Loucy (cell line): ENCODE results near the gene DNAH8.

ENCODE experiments used
- H2AFZ ChIP-seq: fragments of 200-600 bp; sonication (generic); 2 replicates; pipeline ENCODE4 v1.6.0; 2016; ENCODE audit warnings: antibody characterized with exemption, mild to moderate bottlenecking, low read length, moderate library complexity
- H3F3A ChIP-seq: fragments of 200-600 bp; 2 replicates; pipeline ENCODE4 v1.6.0; 2016; ENCODE audit warnings: antibody characterized with exemption, low read depth, mild to moderate bottlenecking
- H3K27me3 ChIP-seq: fragments of 200-600 bp; sonication (generic); 2 replicates; pipeline ENCODE4 v1.6.1; 2014; ENCODE audit warnings: low read length, mild to moderate bottlenecking; ENCODE audit not compliant: insufficient read depth, poor library complexity, severe bottlenecking
- H3K36me3 ChIP-seq: fragments of 200-600 bp; sonication (generic); 2 replicates; pipeline ENCODE4 v1.6.1; 2016; ENCODE audit warnings: low read length; ENCODE audit not compliant: insufficient read depth
- H3K4me1 ChIP-seq: fragments of 200-600 bp; sonication (generic); 2 replicates; pipeline ENCODE4 v1.5.1; 2014; ENCODE audit warnings: low read length, mild to moderate bottlenecking; ENCODE audit not compliant: insufficient read depth, poor library complexity, severe bottlenecking
- H3K4me2 ChIP-seq: fragments of 200-600 bp; sonication (generic); 2 replicates; pipeline ENCODE4 v1.6.0; 2014; ENCODE audit warnings: antibody characterized with exemption, low read length, low read depth, mild to moderate bottlenecking; ENCODE audit not compliant: poor library complexity, severe bottlenecking
- H3K4me3 ChIP-seq: fragments of 200-600 bp; sonication (generic); 2 replicates; pipeline ENCODE4 v1.5.1; 2014; ENCODE audit warnings: low read length, mild to moderate bottlenecking, mixed read lengths; ENCODE audit not compliant: poor library complexity, severe bottlenecking
- H3K79me2 ChIP-seq: fragments of 200-600 bp; sonication (generic); 2 replicates; pipeline ENCODE4 v1.6.1; 2014; ENCODE audit warnings: low read length; ENCODE audit not compliant: insufficient read depth
- H3K9ac ChIP-seq: fragments of 200-600 bp; sonication (generic); 2 replicates; pipeline ENCODE4 v1.6.0; 2014; ENCODE audit warnings: mild to moderate bottlenecking, low read depth, low read length, moderate library complexity; ENCODE audit not compliant: poor library complexity, severe bottlenecking
- H3K9me2 ChIP-seq: fragments of 200-600 bp; sonication (generic); replicated peaks from 2 replicates; pipeline ENCODE4 v1.6.1; 2016; ENCODE audit warnings: low read depth, low read length, mixed read lengths
- H3K9me3 ChIP-seq: fragments of 200-600 bp; sonication (generic); 2 replicates; pipeline ENCODE4 v1.6.1; 2014; ENCODE audit warnings: mild to moderate bottlenecking, antibody characterized with exemption, low read length, low read depth; ENCODE audit not compliant: insufficient read depth
- H4K20me1 ChIP-seq: fragments of 200-600 bp; sonication (generic); 2 replicates; pipeline ENCODE4 v1.6.0; 2014; ENCODE audit warnings: antibody characterized with exemption, low read length, mild to moderate bottlenecking; ENCODE audit not compliant: insufficient read depth, poor library complexity, severe bottlenecking
- EZH2phosphoT487 ChIP-seq: fragments of 200-600 bp; IDR thresholded peaks from 2 replicates; pipeline ENCODE4 v1.6.1; 2018; ENCODE audit warnings: antibody characterized with exemption, mild to moderate bottlenecking, moderate library complexity, borderline replicate concordance
- TF ChIP-seq, protein P1 (sequence below): fragments of 200-600 bp; sonication (generic); conservative IDR thresholded peaks from 2 replicates; pipeline ENCODE4 v1.5.1; 2014; ENCODE audit warnings: mild to moderate bottlenecking, antibody characterized with exemption, low read length

DNAH8 gene

DNA sequence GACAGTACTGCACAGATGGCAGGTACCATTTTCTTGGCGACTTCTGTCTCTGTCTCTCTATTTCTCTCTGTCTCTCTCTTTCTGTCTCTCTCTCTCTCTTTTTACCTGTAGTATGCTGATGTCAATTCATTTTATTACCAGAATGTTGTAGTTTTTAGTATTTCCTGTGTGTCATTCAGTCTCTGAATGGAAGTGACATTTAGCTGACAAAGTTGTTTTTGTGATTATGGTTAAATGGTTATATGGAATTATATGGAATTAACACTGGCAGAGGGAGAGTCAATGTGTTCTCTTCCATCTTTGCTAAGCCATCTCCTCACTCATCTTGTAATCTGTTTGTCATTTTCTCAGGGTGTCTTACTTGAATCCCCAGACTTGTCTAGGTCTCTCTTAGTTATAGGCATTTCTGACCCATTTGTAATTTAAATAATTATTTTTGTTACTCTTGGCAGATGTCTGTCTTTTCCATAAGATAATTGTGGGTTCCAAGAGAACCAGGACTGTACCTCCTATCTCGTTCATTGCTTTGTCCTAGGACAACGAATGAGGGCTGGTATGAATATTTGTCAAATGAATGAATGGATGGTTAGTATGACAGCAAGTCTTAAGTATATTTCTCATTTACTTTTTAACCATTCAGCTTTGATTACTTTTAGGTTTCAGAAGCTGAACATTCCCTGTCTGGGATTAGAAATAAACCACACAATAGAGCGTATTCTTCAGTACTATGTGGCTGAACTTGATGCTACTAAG is 64.4 kb downstream of the DNAH8 start:
- H2AFZ ChIP-seq: no peak overlapping the region
- no peak for TF ChIP-seq EZH2phosphoT487
- TF ChIP-seq, protein P1, sequence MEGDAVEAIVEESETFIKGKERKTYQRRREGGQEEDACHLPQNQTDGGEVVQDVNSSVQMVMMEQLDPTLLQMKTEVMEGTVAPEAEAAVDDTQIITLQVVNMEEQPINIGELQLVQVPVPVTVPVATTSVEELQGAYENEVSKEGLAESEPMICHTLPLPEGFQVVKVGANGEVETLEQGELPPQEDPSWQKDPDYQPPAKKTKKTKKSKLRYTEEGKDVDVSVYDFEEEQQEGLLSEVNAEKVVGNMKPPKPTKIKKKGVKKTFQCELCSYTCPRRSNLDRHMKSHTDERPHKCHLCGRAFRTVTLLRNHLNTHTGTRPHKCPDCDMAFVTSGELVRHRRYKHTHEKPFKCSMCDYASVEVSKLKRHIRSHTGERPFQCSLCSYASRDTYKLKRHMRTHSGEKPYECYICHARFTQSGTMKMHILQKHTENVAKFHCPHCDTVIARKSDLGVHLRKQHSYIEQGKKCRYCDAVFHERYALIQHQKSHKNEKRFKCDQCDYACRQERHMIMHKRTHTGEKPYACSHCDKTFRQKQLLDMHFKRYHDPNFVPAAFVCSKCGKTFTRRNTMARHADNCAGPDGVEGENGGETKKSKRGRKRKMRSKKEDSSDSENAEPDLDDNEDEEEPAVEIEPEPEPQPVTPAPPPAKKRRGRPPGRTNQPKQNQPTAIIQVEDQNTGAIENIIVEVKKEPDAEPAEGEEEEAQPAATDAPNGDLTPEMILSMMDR: no peak
- H3K4me3 ChIP-seq: no peak overlapping the region
- no peak overlapping the region for H3K9ac ChIP-seq
- no peak overlapping the region for H3K4me2 ChIP-seq
- no peaks in the 10 kb centered on the region for H3K27me3 ChIP-seq
- H3K9me3 ChIP-seq: no peaks in the 10 kb centered on the region
- no peaks in the 10 kb centered on the region for H3K79me2 ChIP-seq
- no peaks in the 10 kb centered on the region for H4K20me1 ChIP-seq
- H3K4me1 ChIP-seq: peaks cover 3% of the 10 kb centered on the region
- H3F3A ChIP-seq: no peaks in the 10 kb centered on the region
- H3K9me2 ChIP-seq: no peaks in the 10 kb centered on the region
- H3K36me3 ChIP-seq: no peaks in the 10 kb centered on the region

GRCh38 chr6:38782616-38783015 is 67.5 kb downstream of the DNAH8 start:
- Histone ChIP-seq H3K9me3 (no peaks in the 10 kb centered on the region), H3K36me3 (no peaks in the 10 kb centered on the region), H3K4me3 (no peak overlapping the region), H3K4me1 (no peaks in the 10 kb centered on the region), H4K20me1 (no peaks in the 10 kb centered on the region), H3F3A (no peaks in the 10 kb centered on the region), H3K4me2 (no peak overlapping the region), H2AFZ (no peak overlapping the region), H3K9me2 (no peaks in the 10 kb centered on the region), H3K79me2 (no peaks in the 10 kb centered on the region), H3K27me3 (no peaks in the 10 kb centered on the region), H3K9ac (no peak overlapping the region)
- TF ChIP-seq, protein P1: no peak
- TF ChIP-seq EZH2phosphoT487: no peak

GRCh38 chr6:38783443-38784228 is 68.5 kb downstream of the DNAH8 start:
- no peaks in the 10 kb centered on the region for H4K20me1 ChIP-seq
- H3K36me3 ChIP-seq: no peaks in the 10 kb centered on the region
- H3F3A ChIP-seq: no peaks in the 10 kb centered on the region
- TF ChIP-seq, protein P1: no peak
- no peak for TF ChIP-seq EZH2phosphoT487
- H2AFZ ChIP-seq: 0 out of 2 replicates have a peak overlapping the region, but pooled peaks have one; percentile 50
- H3K4me2 ChIP-seq: no peak overlapping the region
- H3K9me3 ChIP-seq: no peaks in the 10 kb centered on the region
- H3K4me1 ChIP-seq: no peaks in the 10 kb centered on the region
- no peak overlapping the region for H3K9ac ChIP-seq
- H3K27me3 ChIP-seq: no peaks in the 10 kb centered on the region
- H3K4me3 ChIP-seq: no peak overlapping the region
- no peaks in the 10 kb centered on the region for H3K9me2 ChIP-seq
- no peaks in the 10 kb centered on the region for H3K79me2 ChIP-seq
